Stimulated activated CD4-positive, alpha-beta T cell treated with anti-CD3 and anti-CD28 coated beads, TNF-alpha, amount 100 ng/mL, for 4 hours (primary cell): Measurements from ENCODE around the gene KLHDC2.
"Not testable (repeated sequence)": the region's sequence is repeated elsewhere in the genome, so short reads cannot be mapped to it uniquely, and the experiment has no call there.

Experiments
- DNase-seq, 3 experiments: peaks; one replicate each; pipeline ENCODE4 v3.0.0-alpha.2; 2020; ENCODE audit warnings: low read depth in 3 of 3

The KLHDC2 gene, protein sequence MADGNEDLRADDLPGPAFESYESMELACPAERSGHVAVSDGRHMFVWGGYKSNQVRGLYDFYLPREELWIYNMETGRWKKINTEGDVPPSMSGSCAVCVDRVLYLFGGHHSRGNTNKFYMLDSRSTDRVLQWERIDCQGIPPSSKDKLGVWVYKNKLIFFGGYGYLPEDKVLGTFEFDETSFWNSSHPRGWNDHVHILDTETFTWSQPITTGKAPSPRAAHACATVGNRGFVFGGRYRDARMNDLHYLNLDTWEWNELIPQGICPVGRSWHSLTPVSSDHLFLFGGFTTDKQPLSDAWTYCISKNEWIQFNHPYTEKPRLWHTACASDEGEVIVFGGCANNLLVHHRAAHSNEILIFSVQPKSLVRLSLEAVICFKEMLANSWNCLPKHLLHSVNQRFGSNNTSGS

DNA sequence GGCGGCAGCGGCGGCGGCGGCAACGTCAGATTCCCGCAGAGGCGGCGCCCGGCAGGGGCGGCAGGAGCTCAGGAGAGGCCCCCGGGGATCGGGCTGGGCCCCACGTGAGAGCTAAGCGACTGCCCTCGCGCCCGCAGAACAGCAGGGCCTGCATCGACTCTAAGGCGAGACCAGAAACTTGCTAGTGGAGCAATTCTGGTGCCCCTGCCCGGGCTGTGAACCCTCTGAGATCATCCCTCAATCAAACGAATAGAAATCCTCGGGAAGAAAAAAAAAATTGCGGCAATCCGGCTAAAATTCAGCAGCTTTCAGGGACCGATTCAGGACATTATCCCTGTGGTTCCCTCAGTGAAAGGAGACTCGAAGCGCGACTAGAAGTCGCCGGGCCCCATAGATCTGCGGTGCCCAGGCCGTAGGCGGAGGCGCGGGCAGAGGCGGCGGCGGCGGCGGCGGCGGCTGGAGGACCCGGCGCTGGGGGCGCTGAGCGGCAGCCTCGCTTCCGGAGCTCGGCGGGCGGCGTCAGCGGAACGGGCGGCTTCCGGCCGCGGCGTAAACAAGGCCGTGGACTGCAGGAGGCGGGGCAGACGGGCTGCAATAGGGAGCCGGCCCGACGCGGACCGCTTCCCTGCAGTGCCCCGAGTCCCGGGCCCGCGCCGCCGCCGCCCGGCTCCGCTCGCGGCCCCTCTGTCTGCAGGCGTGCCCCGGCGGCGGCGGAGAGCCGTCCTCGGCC lies at the start of gene KLHDC2:
TSS of gene KLHDC2 (plus strand) at position 583 of the 730 bp plus-strand sequence. CDS start 316 bp downstream, outside the sequence.
- DNase-seq, result peak; percentile 71 to 78 (median 78)

GRCh38 chr14:49720744-49721143 lies 47.2 kb upstream of the KLHDC2 start:
- no peak for DNase-seq

- DNase-seq, result not testable (repeated sequence)
Observed at GRCh38 chr14:49721733-49722435, 46.1 kb upstream of the KLHDC2 start.

DNA sequence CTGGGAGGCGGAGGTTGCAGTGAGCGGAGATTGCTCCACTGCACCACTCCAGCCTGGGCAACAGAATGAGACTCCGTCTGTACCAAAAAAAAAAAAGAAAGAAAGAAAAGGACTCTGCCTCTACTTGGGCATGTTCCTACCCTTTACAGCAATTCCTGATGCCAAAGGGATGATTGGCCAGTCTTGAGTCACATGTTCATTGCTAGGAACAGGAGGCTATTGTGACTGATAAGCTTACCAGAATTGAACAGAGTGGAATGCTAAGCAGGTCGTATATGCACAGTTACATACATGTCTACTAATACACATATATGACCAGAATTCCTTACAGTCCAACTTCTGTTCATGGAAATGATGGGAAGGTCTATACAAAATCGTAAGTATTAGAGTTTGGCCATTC lies 40.8 kb upstream of the KLHDC2 start:
- DNase-seq, result no peak

DNA sequence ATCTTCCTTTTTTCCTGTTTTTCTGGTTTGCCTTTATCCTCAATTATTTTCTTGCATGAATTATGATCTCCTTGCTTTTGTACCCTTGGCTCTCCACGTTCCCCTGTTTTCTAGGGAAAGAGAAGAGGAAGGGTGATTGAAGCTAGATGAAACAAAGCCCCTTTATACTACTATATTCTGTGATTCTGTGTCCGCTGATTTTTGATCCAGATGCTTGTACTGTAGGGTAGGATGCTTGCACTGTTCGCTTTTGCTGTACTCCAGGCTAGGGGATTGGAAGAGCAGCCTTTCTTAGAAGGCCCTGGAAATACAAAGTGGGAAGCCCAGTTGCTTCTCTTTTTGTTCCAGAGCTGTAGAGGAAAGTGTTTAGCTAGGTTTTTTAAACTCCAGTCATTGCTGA lies 35.1 kb upstream of the KLHDC2 start:
- DNase-seq, result no peak

GRCh38 chr14:49733836-49734235 lies 34.1 kb upstream of the KLHDC2 start:
- DNase-seq, result no peak

DNA sequence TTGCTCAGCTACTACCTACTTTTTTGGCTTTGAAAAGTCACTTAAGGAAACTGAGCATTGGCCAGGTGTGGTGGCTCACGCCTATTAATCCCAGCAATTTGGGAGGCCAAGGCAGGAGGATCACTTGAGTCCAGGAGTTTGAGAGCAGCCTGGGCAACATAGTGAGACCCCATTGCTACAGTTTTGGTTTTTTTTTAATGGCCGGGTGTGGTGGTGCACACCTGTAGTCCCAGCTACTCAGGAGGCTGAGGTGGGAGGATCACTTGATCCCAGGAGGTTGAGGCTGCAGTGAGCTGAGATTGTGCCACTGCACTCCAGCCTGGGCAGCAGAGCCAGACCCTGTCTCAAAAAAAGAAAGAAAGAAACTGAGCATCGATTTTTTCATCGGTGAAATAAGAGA lies 32.3 kb upstream of the KLHDC2 start:
- not testable (repeated sequence) for DNase-seq

- no peak for DNase-seq
Observed at GRCh38 chr14:49745191-49745590, 22.8 kb upstream of the KLHDC2 start.

GRCh38 chr14:49746476-49746875 lies 21.5 kb upstream of the KLHDC2 start:
- DNase-seq, result not testable (repeated sequence)

DNA sequence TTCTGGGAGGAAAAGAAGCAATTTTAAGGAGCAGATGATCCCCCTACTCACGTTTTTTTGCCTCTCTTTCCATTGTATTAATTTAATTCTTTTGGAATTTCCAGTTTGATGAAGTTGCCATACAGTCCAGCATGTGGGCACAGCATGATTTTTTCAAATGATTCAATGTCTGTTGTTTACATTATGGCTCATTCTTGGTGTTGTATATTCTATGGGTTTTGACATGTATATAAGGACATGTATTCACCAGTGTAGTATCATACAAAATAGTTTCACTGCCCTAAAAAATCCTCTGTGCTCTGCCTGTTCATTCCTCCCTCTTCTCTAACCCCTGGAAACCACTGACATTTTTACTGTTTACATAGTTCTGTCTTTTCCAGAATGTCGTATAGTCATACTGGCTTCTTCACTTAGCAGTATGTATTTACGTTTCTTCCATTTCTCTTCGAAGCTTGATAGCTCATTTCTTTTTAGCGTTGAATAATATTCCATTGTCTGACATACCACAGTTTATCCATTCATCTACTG lies 13.3 kb upstream of the KLHDC2 start:
- no peak for DNase-seq

- no peak for DNase-seq
Observed at GRCh38 chr14:49755378-49755777, 12.6 kb upstream of the KLHDC2 start.

DNA sequence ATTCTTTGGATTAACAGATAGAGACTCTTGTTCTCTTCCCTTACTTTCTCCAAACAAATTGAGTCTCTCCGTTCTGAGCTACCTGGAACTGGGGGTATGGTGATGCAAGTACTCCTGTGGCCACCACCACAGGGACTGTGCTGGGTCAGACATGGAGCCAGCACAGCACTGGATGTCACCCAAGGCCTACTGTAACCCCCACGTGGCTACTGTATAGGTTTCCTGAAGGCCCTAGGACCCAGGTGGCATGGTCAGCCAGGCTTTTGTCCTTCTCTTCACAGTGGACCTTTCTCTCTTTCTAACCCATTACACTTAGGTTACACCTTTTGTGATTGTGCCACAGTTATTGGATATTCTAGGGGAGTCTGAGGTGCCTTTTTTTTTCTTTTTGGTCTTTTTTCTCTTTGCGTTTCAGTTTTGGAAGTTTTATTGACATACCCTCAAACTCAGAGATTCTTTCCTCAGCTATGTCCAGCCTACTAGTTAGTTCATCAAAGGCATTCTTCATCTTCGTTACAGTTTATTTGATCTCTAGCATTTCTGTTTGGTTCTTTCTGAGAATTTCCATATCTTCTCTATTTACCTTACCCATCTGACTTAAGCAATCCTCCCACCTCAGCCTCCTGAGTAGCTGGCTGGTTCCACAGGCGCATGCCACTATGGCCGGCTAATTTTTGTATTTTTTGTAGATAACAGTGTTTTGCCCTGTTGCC lies 6.0 kb upstream of the KLHDC2 start:
- no peak for DNase-seq

- DNase-seq, result no peak
Observed at GRCh38 chr14:49766839-49767238, 1.1 kb upstream of the KLHDC2 start.

DNA sequence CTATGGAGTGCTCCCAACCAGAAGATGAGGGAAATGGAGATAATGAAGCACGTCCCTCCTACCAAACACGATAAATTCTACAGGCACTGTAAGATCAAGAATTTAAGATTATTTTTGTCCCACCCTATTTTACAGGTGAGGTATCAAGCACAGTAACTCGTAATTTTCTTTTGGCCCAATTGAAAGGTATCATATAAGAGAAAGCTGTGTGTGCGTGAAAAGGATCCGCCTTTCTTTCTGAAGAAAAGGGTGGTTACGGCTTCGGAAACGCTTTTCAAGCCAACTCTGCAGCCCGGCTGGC lies 733 bp upstream of the KLHDC2 start:
- DNase-seq, result no peak

DNA sequence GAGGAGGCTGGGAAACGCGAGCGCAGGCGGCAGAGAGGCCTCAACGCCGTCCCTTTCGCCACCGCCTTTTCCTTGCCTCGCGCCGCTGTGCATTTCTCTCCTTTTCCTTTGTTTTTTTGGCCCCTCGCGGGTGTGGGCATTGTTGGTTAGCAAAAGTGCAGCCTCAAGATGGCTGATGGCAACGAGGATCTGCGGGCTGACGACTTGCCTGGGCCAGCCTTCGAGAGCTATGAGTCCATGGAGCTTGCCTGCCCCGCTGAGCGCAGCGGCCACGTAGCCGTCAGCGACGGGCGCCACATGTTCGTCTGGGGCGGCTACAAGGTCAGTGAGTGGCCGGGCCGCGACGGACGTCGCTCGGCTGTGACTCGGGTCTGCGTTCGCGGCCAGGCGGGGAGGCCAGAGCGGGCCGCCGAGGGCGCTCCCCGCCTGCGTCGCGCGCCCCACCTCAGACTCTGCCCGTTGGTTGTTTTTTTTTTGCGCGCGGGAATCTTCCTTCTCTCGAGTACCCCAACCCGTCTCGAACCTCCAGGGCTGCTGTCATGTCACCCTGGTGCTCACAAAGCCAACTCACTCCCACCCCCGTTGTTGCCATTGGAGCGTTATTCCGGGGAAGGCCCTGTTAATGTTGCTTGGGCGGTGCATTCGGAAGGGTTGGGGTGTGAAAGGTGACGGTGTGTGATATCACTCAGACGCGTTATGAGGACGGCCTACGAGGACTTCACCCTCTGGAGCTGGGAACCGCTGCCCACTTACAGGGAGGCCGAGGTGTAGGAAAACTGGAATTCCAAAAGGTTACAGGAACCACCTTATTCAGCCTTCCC lies 558 bp downstream of the KLHDC2 start:
- DNase-seq, result peak; percentile 31 to 55 (median 46)

DNA sequence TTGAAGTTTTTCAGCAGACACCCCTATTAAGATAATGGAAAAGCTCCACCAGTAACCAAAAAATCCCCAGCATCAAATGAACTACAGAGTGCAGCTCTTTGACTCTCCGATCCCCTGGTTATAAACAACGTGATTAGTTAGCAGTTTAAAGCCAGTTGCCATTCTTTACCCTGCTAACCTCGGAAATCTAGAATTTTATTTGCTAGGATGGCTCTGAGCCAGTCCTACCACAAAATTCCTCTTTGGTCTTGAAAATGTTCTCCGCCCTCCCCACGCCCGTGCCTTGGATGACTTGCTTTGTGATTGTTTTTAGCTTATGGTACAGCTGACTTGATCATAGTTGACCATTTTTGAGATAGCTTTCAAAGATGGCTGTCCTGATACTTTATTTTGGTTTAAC lies 1.2 kb downstream of the KLHDC2 start:
- DNase-seq, result no peak

GRCh38 chr14:49769581-49770211 lies 1.7 kb downstream of the KLHDC2 start:
- no peak for DNase-seq

DNA sequence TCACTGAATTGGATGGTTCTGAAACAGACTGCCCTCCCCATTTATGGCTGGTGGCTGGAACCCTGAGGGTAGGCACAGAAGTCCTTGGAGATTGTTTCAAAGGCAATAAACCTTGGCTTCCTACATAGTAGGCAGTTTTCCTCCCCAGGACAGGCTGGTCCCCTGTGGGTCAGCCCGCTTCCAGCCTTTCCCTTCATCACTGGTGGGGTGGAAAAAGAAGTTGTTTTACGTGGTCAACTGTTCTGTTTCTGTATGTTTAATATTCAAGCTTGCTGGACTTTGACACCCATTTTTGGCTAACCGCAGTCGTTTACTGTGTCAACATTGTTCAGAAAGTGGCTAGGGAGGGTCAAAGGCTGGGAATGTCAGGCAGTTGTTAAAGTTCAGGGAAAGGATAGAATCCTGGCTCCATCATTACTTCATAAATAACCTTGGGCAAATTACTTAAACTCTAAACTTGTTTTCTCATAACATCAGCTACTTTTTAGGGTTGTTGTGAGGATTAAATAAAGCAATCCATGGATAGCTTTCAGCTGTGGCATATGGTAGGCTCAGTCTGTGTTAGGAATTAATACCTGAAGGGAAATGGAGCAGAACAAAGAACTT lies 2.4 kb downstream of the KLHDC2 start:
- DNase-seq, result no peak

DNA sequence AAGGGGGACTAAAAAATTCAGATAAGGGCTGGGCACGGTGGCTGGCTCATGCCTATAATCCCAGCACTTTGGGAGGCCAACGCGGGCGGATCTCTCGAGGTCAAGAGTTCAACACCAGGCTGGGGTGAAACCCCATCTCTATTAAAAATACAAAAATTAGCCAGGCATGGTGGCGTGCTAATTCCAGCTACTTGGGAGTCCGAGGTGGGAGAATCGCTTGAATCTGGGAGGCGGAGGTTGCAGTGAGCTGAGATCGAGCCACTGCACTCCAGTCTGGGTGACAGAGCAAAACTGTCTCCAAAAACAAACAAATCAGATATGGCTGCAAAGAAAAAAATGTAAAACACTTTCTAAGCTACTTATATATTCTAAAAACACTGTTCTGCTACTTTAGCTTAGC lies 3.7 kb downstream of the KLHDC2 start:
- DNase-seq, result not testable (repeated sequence)

DNA sequence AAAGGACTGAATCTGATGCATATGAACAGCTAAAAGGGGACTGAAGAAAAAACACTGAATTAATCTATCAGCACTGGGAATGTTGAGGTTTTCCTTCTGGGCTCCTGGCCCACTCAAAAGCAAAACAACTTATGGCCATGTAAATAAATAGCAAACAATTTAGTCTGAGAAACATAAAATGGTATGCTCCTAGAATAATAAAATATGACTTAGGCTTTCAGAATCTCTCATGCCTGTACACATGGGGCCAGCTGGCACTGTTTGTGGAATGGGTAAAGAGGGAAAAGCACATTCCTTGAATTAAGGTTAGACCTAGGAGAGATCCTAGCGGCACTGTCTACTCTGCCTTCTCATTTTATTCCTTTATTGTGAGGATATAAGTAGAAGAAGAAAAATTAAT lies 6.2 kb downstream of the KLHDC2 start:
- no peak for DNase-seq
